HT-29 (cell line): ENCODE results near the gene NTNG2. TPM values are rescaled to one million over a fixed set of nuclear protein-coding genes. Genes with fewer than 3 reads are reported as not detected.
A peak's percentile ranks its signal among the peaks of the same experiment; 100 is the strongest.

Experiments used
- DNase-seq: peaks from one replicate; pipeline ENCODE4 v3.0.0-alpha.2; 2015; ENCODE audit warnings: low spot score
- total RNA-seq: library from RNA; depleted of rRNA; stranded (reverse); fragments of >200 nt; shearing (Covaris generic); gene quantifications from 2 replicates; pipeline ENCODE4 v1.2.3, GENCODE V29; 2014

The NTNG2 gene
- total RNA-seq, 1 experiment from 2014 or later: not detected

DNA sequence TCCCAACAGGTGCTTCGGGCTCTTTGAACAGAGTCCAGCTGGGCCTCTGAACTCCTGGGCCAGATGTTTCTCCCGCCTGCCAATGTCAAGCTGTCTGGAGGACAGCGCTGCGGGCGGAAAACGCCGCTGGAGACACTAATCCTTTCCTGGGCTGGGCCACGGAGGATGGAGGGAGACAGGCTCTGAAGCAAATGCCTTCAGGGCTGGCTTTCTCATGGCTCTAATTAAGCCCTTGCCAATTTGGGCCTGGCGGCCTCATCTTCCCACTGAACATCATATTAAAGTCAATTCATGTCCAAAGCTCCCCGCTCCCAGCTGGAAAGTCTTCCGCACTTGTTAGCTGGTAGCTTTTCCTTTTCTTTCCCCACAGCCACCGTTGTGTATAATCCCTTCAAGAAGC lies 72.7 kb downstream of the NTNG2 start:
- no peak for DNase-seq

DNA sequence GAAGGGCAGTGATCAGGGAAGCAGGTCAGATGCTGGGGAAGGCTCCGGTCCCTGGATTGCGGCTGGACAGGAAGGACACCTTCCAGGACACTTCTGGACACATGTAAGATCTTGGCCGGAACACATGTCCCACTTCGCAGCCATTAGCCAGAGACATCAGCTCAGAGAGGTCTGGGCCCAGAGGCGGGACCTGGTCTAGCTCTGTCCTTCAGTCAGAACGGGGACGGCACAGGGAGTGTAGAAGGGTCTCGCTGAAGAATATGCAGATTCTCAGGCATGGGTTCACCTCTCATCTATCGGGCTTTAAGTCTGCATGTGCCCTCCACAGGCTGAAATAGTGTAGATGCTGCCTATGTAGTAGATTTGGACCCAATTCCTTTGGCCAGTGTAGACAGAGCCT lies 73.3 kb downstream of the NTNG2 start:
- no peak for DNase-seq

DNA sequence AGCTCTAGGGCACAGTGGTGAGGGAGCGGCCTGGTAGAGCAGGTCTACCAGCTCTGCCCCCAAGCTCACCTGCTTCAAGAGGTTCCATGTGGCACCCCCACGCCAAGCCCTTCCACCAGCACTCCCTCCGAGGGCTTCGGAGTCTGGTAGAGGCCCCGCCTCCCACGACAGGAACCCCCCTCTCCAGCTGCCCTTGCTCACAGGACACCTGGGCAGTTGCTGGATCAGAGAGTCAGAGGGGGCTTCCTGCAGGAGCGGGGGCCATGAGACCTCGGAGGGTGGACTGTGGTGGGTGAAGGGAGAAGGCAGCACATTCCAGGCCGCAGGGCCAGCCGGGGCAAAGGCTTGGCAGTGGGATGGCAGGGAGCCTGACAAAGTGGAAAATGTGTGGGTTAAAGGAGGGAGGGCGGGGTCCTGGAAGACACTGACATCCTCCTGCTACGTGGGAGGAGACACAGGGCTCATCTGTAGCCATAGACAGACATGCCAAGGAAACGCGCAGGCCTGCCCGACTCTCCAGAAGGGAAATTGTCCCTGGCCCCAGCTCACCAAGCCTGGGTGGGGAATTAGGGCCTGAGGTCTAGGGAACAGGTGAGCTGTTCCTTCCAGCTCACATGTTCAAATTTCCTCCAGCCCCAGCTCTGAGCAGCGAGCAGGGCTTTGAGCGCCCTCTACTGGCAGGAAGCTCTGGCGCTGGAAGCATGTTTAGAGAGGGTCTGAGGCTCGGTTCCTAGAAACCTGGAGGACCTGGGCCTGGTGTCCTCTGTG lies 74.2 kb downstream of the NTNG2 start:
- peak; percentile 88 for DNase-seq

DNA sequence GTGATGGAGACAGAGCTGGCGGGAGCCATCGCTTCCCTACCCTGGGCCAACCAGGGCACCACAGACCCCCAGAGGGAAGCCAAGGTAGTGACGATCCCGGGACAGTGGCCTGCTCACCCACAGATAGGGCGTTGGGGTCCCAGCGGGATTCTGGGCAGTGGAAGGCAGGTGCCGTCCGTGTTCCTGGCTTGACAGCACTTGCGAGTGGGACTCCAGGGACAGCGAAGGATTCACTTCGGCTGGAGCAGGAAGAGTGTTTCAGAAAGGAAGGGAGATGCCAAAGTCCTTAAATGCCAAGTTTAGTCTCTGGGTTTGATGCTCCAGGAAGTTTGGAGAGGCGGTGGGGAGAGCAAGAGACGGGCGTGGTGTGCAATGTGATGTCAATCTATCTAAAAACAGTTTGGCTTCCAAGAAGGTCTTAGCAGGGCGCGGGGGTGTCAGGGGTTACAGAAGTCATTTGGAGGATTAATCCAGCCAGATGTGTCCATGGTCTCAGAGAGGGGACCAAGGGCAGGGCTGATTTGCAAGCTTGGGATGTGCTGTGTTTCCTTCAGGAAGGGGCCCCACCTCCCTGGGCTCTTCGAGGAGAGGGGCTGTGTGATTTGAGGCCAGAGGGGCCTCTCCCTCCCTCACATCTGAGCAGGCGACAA lies 74.9 kb downstream of the NTNG2 start:
- no peak for DNase-seq

DNA sequence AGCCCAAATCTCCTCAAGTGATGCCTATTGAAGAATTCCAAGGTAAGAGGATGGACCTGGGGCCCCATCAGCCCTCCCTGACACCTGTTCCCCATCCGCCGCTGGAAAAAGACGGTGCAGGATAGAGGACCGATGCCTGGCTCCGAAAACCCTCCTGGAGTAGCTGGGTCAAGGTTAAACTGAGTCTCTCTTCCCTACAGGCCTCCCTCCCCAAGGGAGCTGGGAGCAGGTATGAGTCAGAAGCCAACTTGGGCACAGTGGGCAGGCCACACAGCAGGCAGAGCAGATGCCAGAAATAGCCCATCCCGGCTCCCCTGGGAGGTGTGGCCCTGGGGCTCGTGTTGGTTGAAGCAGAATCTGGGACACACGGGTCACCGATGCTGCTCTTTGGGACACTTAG lies 75.6 kb downstream of the NTNG2 start:
- DNase-seq: no peak

DNA sequence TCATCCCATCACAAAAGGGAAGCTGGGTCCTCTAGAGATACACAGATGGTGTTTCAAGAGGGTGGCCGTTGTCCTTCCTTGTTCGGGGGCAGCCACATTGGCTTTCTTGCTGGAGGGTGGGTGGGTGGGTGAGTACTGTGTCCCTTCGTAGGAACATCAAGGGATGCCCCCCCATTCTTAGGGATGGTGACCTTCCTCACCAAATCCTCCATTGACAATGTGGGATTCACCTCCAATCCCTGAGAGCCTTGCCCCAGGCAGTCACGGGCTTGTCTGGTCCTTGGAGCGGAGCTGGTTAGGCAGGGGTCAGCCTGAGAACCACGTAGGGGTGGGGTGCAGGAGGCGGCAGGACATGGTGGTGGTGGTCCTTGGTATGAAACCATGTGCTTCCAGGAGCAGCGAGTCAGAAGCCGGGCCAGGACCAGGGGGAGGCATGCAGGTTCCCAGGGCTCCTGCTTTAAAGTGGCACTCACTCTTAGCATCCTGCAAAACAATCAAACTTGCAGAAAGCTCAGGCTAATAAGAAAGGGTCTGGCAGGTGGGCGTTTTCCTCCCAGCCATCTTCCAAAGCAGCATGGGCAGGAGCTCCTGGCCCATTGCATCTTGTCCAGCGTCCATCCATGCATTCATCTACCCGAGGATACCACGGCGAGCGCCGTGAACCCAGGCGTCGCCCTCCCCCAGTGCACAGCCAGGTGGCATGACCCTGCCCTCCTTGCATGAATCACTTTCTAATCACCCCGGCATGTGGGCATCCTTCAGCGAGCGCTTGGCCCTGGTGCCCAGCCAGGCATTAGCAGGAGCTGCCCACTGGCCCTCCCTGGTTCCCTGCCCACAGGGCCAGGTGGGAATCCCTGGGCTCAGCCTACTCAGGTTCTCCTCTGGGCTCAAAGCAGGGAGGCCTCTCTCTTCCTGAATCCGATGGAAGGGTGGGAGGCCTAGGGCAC lies 76.4 kb downstream of the NTNG2 start:
- DNase-seq: no peak

DNA sequence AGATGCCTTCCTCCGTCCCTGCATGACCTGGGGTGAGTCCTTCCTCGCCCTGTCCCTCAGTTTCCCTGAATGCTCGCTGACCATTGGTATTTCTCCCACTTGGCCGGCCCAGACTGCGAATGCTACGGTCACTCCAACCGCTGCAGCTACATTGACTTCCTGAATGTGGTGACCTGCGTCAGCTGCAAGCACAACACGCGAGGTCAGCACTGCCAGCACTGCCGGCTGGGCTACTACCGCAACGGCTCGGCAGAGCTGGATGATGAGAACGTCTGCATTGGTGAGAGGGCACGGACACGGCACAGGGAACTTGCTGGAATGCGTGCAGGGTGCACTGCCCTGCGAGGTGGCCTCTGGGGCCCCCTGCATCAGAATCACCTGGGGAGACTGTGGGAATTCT lies 77.1 kb downstream of the NTNG2 start:
- no peak for DNase-seq

DNA sequence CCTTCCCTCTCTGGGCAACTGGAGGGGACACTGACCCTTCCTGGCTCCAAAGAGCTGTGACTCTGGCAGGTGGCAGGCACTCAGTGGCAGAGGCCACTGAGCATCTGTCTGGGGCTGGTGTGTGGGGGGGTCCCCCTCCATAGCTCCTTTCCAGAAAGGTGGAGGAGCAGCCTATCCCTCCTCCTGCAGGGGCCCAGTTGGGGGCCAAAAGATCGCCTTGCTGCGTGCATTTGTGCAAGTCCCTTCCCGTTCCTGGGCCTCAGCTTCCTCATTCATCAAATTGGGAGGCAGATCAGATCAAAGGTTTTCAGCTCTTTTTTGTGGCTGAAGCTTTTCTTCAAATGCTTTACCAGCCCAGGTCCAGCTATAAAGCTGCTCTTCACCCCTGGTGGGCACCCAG lies 77.7 kb downstream of the NTNG2 start:
- DNase-seq: no peak

DNA sequence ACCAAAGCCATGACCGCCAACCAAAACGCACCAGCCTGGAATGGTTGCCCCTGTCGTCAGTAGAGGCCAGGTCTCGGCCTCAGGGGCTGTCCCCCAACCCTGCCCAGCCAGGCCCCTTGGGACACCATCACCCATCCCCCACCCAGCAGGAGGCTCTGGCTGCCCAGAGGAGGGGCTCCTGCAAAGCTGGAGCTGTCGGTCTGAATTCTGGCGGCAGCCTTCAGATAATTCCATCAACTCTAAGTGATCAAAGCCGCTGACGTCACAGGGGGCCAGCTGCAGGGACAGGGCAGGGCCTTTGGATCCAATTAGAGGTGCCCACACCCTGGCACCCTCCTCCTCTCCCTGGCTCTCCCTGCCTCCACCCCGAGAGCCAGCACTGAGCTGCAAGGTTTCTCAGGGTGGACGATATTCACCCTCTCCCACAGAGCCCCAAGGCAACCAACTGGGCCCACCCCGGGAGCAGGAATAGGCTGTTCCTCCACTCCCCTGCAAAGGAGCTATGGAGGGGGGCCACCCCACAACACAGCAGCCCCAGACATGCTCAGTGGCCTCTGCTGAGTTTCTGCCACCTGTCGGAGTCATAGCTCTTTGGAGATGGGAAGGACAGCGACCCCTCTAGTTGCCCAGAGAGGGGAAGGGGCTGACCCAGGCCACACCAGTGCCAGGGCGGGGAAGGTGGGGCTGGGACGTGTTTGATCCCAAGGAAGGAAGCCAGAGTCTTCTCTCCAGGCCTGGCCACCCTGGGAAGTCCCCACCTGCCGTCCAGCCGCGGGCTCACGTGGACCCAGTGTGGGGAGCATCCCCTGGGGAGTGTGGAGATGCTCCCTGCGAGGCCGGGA lies 78.4 kb downstream of the NTNG2 start:
- no peak for DNase-seq

DNA sequence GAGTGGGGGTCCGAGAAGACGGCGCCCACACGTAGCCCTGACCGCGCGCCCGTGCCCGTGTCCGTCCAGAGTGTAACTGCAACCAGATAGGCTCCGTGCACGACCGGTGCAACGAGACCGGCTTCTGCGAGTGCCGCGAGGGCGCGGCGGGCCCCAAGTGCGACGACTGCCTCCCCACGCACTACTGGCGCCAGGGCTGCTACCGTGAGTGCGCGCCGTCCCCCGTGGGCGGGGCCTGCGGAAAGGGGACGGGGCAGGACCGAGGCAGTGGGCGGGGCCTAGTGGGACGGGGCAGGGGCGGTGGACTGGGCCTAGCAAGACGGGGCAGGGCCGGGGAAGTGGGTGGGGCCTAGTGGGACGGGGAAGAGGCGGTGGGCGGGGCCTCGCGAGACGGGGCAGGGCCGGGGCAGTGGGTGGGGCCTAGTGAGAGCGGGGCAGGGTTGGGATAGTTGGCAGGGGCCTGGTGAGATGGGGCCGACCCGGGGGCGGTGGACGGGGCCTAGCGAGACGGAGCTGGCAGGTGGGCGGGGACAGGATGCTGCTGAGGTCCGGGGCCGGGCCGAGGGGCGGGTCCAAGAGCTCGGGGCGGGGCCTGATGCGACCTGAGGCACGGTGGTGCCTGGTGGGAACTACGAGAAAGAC lies 79.1 kb downstream of the NTNG2 start:
- peak; percentile 66 for DNase-seq

DNA sequence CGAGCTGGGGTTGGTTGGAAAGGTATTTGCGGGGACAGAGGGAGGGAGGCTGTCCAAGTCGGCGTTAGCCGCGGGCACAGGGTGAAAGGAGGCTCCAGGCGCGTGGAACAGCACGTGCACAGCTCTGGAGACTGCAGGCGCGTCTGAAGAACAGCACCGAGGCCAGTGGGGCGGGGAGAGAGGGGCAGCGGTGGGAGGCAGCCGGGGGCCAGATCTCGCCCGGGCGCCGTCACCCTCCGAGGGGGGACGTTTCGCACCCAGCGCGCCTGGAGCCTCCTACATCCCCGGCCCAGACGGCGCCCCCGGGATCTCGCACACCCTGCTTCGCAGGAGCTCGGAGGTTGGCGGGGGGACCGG lies 79.6 kb downstream of the NTNG2 start:
- no peak for DNase-seq

DNA sequence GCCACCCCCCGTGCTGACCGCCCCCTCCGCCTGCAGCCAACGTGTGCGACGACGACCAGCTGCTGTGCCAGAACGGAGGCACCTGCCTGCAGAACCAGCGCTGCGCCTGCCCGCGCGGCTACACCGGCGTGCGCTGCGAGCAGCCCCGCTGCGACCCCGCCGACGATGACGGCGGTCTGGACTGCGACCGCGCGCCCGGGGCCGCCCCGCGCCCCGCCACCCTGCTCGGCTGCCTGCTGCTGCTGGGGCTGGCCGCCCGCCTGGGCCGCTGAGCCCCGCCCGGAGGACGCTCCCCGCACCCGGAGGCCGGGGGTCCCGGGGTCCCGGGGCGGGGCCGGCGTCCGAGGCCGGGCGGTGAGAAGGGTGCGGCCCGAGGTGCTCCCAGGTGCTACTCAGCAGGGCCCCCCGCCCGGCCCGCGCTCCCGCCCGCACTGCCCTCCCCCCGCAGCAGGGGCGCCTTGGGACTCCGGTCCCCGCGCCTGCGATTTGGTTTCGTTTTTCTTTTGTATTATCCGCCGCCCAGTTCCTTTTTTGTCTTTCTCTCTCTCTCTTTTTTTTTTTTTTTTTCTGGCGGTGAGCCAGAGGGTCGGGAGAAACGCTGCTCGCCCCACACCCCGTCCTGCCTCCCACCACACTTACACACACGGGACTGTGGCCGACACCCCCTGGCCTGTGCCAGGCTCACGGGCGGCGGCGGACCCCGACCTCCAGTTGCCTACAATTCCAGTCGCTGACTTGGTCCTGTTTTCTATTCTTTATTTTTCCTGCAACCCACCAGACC lies 80.2 kb downstream of the NTNG2 start:
- no peak for DNase-seq

DNA sequence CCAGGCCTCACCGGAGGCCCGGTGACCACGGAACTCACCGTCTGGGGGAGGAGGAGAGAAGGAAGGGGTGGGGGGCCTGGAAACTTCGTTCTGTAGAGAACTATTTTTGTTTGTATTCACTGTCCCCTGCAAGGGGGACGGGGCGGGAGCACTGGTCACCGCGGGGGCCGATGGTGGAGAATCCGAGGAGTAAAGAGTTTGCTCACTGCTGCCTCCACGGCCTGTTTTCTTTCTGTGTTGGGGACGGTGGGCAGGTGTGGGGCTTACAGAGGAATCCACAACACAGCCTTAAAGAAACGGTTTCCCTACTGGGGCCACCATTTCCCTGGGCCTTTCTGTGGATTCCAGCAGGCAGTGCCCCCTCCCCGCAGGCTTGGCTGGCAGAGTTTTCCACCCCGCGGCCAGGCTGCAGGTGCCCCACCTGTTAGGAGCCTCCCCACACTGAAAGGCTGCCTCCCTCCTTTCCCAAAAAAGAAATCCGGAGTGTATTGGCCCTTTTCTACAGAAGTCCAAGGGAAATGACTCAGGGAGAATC lies 80.8 kb downstream of the NTNG2 start:
- no peak for DNase-seq

DNA sequence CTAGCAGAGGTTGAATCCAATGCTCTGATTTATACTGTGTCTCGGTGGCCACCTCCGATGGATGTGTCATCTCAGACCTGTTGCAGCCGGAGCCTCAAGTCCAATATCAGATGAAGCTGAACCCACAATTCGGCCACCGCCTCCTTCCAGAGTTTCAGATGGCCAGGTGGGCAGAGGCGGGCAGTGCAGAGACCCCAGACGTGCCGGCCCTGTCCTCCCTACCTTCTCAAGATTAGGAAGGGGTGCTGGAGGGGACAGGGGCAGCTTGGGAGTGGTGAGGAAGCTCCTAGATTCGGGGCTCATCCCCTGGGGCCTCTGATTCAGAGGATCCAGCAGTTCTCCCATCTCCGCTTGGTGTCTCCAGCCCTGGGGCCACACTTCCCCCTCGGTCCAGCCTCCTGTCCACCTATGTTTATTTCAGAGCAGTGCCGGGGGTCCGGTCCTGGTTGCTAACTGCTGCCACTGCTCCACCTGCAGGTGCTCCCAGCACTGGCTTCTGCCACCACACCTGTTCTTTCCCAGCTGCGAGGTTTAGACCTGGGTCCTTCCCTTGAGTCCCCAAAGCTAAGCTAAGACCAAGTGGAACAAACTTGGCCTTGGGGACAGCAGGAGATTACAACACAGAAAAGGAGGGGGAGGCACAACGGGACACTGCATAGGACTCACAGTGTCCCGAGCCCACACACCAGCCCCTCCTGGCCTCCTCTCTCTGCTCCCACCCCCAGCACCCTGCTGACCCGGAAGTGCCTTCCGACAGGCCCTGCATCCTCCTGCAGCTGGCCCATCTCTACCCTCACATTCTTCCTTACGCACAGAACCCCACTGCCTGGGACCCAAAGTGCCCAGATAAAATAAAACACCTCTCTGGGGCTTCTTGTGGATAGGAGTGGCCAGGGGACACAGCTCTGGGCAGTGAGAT lies 81.6 kb downstream of the NTNG2 start:
- DNase-seq: no peak

DNA sequence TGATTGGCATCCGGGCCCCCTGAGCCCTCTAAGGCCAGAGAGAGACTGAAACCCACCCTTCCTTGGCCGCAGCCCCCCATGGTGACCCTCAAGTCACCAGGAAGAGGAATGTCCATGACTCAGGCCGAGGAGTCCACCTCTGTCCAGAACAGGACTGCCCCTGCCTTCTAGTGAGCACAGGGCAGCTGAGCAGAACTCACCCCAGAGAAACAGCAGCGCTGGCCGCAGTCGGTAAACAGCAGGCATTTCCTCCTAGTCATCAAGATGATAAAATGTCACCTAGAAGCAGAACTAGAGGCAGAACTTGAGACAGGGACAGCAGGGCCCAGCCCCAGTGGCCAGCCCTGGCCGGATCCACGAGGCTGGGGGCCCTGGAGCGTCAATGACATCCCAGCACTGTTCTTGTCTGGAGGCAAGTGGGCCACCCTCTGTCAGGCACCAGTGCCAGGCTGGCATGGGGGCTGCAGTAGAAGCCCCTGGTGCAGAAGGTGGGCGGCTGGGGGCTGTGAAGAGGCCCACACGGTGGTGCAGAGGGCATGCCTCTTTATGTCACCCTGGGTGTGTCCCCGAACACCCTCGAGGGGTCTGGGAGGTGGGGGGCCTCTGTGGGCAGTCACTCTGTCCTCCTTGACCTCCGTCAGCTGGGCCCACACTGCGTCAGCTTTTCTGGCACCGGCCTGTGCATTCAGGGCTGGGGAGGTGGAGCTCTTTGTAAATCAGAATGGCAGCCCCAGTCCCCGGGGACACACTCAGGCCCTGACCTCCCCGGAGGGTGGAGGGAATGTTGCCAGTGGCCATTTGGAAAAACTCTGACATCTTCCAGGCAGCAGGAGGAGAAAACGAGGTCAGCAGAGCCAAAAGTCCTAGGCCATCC lies 83.0 kb downstream of the NTNG2 start:
- DNase-seq: no peak

DNA sequence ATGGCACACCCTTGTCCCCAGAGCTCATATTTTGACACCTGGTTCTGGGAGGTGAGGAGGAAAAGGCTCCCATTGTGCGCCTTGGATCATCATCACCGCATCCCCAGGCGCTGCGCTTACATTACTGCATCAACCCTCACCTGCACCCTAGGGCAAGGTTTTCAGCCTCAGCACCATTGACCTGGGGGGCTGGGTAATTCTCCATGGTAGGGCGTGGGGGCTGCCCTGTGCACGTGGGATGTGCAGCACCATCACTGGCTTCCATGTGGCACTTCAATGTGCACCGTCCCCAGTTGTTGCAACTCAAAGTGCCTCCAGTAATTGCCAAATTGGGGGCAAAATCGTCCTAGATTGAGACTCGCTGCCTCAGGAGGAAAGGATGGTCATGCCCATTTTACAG lies 83.6 kb downstream of the NTNG2 start:
- DNase-seq: no peak

DNA sequence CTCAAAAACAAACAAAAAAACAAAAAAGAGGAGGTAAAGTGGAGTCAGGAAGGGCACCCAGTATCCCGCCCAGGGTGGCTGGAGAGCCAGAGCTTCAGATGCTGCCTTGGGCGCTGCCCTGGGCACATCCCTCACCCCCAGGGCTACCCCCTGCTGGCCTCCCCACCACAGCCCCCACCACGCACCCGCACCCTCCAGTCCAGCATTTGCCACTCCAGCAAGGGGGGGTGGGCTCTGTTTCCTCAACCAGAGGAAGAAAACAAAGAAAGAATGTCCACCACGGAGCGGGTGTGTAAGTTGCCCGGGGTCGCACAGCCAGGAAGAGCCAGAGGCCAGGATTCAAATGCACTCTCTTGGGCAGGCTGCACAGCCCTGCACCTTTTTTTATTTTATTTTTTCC lies 86.1 kb downstream of the NTNG2 start:
- DNase-seq: no peak

DNA sequence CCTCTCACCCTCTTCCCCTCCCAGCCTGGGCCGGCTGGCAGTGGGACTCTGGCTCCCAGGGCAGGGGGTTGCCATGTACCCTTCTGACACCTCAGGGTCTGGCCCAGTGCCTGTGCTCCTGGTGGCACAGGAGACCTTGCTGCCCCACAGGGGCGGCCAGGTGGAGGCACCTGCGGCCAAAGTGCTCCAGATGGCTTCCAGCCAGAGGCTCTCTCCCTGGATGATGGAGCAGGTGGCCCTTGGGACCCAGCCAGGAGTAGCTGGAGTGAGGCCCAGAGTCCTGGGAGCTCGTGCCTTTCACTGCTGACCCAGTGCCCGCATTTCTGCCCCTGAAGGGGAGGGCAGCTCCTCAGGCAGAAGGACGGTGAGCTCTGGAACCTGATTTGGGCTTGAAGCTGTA lies 87.3 kb downstream of the NTNG2 start:
- no peak for DNase-seq
